ENCODE data around the gene SPNS3. TPM values are rescaled to one million over a fixed set of nuclear protein-coding genes. Genes with fewer than 3 reads are reported as not detected.

SPNS3 gene
- total RNA-seq, 1 experiment from 2014 or later = not detected

DNA sequence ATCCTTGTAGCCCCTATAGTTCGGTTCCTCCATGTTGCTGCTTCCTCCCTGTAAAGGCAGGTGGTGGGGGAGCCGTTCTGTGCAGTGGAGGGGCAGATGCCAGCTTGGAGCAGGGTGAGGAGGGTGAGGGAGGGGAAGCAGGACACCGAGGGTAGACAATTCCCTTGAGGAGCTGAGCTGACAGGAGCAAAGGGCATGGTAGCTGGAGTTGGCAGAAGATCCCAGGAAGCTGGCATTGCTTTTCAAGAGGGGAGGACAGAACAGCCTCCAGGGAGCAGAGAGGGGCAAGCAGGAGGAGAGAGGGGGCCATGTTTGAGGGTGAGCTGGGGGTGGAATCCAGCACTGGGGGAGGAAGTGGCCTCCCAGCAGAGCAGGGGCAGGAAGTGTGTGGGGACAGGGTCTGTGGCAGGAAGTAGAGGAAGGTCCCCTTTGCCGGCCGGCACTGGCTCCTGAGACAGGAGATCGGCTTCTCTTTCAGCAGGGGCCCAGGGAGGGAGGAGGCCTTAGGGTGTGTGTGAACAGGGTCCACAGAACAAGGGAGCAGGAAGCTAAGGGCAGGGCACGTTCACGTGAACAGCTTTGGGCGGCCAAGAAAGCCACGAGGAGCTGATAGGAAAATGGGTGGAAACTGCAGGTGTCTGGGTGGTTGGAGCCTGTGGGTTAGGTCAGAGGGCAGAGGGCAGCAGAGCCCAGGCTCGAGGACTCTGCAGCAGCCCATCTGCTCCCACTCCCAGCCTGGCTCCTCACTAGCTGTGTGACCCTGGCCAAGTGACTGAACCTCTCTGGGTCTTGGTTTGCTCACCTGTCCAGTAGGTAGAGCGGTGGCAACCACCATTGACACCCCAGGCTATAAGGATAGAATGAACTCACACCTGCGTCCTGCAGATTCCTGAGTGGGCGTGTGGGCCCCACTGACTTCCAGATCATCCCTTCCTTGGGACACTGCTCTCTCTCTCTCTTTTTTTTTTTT, 47.5 kb downstream of the SPNS3 start:
- TF ChIP-seq, protein P1, sequence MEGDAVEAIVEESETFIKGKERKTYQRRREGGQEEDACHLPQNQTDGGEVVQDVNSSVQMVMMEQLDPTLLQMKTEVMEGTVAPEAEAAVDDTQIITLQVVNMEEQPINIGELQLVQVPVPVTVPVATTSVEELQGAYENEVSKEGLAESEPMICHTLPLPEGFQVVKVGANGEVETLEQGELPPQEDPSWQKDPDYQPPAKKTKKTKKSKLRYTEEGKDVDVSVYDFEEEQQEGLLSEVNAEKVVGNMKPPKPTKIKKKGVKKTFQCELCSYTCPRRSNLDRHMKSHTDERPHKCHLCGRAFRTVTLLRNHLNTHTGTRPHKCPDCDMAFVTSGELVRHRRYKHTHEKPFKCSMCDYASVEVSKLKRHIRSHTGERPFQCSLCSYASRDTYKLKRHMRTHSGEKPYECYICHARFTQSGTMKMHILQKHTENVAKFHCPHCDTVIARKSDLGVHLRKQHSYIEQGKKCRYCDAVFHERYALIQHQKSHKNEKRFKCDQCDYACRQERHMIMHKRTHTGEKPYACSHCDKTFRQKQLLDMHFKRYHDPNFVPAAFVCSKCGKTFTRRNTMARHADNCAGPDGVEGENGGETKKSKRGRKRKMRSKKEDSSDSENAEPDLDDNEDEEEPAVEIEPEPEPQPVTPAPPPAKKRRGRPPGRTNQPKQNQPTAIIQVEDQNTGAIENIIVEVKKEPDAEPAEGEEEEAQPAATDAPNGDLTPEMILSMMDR (IDR thresholded peaks at IDR 0.05; ENCODE audit: insufficient read depth in 1 of 2, low read depth in 1 of 2, low read length in 1 of 2, severe bottlenecking in 1 of 2, unreplicated experiment in 1 of 2) = no peak
- ChIA-PET POLR2A (no interaction called here), CTCF (interaction anchor here (1.2 kb wide), 1 partner anchor 32 kb away, joined by 4 read pairs; no protein-coding TSS in a partner anchor)
- H3K4me3 Mint-ChIP-seq (ENCODE audit: unreplicated experiment) = no peak overlapping the region
- peaks cover 6% of the 10 kb centered on the region for H3K4me1 Mint-ChIP-seq (ENCODE audit: low read depth, unreplicated experiment)
- H3K27me3 Mint-ChIP-seq (ENCODE audit: insufficient read depth, unreplicated experiment) = no peaks in the 10 kb centered on the region
- H3K9me3 Mint-ChIP-seq (ENCODE audit: unreplicated experiment) = no peaks in the 10 kb centered on the region
- no peaks in the 10 kb centered on the region for H3K36me3 ChIP-seq (ENCODE audit: control insufficient read depth, insufficient read depth, low read length)
- no peaks in the 10 kb centered on the region for H3K27me3 ChIP-seq (replicated peaks; ENCODE audit: control insufficient read depth, insufficient read depth, low read length)
- no peaks in the 10 kb centered on the region for H3K36me3 Mint-ChIP-seq (ENCODE audit: insufficient read depth, unreplicated experiment)
- DNase-seq = no peak
- H3K27ac Mint-ChIP-seq (ENCODE audit: unreplicated experiment) = no peak overlapping the region
- BruUV-seq (replicated peaks) = no TSS peak
- no peaks in the 10 kb centered on the region for H3K9me3 ChIP-seq
- no peak overlapping the region for H3K4me3 ChIP-seq (ENCODE audit: low read depth, low read length)
- peaks cover 16% of the 10 kb centered on the region; the same call in 1 of the 2 replicates for H3K4me1 ChIP-seq
- intact Hi-C loops (cut with micrococcal nuclease; ENCODE audit: unreplicated experiment) = no loop called here

DNA sequence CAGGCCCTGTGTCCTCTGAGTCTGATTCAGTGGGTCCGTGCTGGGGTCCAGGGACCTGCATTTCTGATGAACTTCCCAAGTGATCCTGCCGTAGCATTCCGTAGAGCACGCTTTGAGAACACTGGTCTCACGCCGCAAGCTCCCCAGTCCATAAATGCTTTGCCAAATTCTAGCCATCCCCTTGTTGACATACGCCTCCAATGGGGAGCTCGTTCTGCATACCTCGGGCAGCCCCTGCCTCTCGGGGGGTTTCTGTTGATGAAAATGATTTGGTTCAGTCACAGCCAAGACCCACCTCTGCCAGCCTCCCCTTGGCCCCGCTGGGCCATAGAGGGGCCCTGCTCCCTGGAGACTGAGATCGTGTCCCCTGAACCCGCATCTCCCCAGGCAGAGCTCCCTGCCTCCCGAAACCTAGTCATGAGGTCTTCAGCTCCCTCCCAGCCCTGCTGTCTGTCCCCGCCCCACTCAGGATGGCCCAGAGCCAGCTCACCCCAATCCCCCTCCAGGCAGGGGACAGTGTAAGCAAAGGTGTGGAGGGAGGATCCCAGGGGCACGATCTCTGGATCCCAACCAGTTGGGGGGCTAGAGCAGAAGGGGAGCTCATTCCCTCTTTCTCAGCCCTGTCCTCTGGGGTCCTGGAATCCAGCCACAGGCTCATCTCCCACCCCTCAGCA, 48.7 kb downstream of the SPNS3 start:
- no peaks in the 10 kb centered on the region for H3K27me3 Mint-ChIP-seq (ENCODE audit: insufficient read depth, unreplicated experiment)
- no peak overlapping the region for H3K27ac Mint-ChIP-seq (ENCODE audit: unreplicated experiment)
- H3K27me3 ChIP-seq (replicated peaks; ENCODE audit: control insufficient read depth, insufficient read depth, low read length) = no peaks in the 10 kb centered on the region
- H3K4me1 Mint-ChIP-seq (ENCODE audit: low read depth, unreplicated experiment) = peaks cover 6% of the 10 kb centered on the region
- H3K9me3 ChIP-seq = no peaks in the 10 kb centered on the region
- no peak overlapping the region for H3K4me3 ChIP-seq (ENCODE audit: low read depth, low read length)
- intact Hi-C loops (cut with micrococcal nuclease; ENCODE audit: unreplicated experiment) = no loop called here
- no peaks in the 10 kb centered on the region for H3K36me3 Mint-ChIP-seq (ENCODE audit: insufficient read depth, unreplicated experiment)
- CTCF ChIA-PET = interaction anchor here (1.2 kb wide), 1 partner anchor 31 kb away, joined by 4 read pairs; no protein-coding TSS in a partner anchor
- BruUV-seq (replicated peaks) = no TSS peak
- TF ChIP-seq, protein P1 (IDR thresholded peaks at IDR 0.05; ENCODE audit: insufficient read depth in 1 of 2, low read depth in 1 of 2, low read length in 1 of 2, severe bottlenecking in 1 of 2, unreplicated experiment in 1 of 2) = no peak
- no peak overlapping the region for H3K4me3 Mint-ChIP-seq (ENCODE audit: unreplicated experiment)
- peaks cover 16% of the 10 kb centered on the region; the same call in 1 of the 2 replicates for H3K4me1 ChIP-seq
- POLR2A ChIA-PET = no interaction called here
- no peaks in the 10 kb centered on the region for H3K36me3 ChIP-seq (ENCODE audit: control insufficient read depth, insufficient read depth, low read length)
- no peaks in the 10 kb centered on the region for H3K9me3 Mint-ChIP-seq (ENCODE audit: unreplicated experiment)
- DNase-seq = no peak

DNA sequence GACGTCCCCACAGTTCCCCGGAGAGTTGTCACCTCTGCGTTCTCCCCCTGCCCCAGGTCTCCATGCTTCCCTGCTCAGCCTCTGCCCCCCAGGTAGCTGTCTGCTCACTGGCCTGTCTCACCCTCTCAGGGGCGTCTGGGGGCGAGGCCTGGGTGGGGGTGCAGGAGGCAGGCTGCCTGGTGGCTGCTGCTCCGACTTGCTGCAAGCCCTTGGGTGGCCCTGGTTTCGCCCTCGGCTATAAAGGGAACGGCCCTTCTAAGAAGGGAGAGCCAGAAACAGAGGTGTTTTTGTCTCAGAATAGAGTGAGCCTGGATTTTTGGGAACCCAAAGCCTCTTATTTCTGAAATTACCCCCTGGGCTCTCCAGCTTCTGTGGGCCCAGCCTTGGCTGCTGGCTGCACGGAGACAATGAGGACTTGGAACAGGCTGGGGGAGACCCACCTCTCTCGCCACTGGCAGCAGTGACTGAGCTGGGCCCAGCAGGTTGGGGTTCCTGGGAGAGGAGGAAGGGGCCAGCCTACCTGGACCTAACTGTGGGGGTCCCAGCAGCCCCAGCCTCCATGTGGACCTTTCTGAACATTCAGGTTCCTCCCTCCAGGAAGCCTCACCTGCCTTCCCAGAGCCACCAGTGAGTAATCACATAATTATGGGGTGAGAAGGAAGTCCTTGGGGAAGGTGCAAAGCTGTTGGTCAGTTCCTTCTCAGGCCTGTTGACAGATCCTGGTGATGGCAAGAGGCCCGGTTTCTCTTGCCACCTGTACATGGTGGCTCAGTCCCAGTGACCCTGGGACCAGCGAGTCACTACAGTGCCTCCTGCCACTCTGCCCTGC, 49.5 kb downstream of the SPNS3 start:
- Mint-ChIP-seq H3K27me3 (ENCODE audit: insufficient read depth, unreplicated experiment) (no peaks in the 10 kb centered on the region), H3K36me3 (ENCODE audit: insufficient read depth, unreplicated experiment) (no peaks in the 10 kb centered on the region), H3K27ac (ENCODE audit: unreplicated experiment) (no peak overlapping the region), H3K4me3 (ENCODE audit: unreplicated experiment) (no peak overlapping the region), H3K9me3 (ENCODE audit: unreplicated experiment) (no peaks in the 10 kb centered on the region), H3K4me1 (ENCODE audit: low read depth, unreplicated experiment) (peaks cover 6% of the 10 kb centered on the region)
- Histone ChIP-seq H3K9me3 (no peaks in the 10 kb centered on the region), H3K36me3 (ENCODE audit: control insufficient read depth, insufficient read depth, low read length) (no peaks in the 10 kb centered on the region), H3K27me3 (replicated peaks; ENCODE audit: control insufficient read depth, insufficient read depth, low read length) (no peaks in the 10 kb centered on the region), H3K4me3 (ENCODE audit: low read depth, low read length) (no peak overlapping the region), H3K4me1 (peaks cover 16% of the 10 kb centered on the region; the same call in 1 of the 2 replicates)
- DNase-seq = peak in 1 of 2 experiments; percentile 39
- TF ChIP-seq, protein P1 (IDR thresholded peaks at IDR 0.05; ENCODE audit: insufficient read depth in 1 of 2, low read depth in 1 of 2, low read length in 1 of 2, severe bottlenecking in 1 of 2, unreplicated experiment in 1 of 2) = no peak
- CTCF ChIA-PET = no interaction called here
- intact Hi-C loops (cut with micrococcal nuclease; ENCODE audit: unreplicated experiment) = no loop called here
- POLR2A ChIA-PET = no interaction called here
- no TSS peak for BruUV-seq (replicated peaks)

Data from Caco-2 (cell line).